ENCODE measurements around the gene FAM163B. TPM values are rescaled to one million over a fixed set of nuclear protein-coding genes. Genes with fewer than 3 reads are reported as not detected.
A peak's percentile ranks its signal among the peaks of the same experiment; 100 is the strongest.

Gene FAM163B
- total RNA-seq, 1 experiment from 2014 or later, result not detected

- H3K4me3 ChIP-seq (ENCODE audit: low read depth, low read length), result no peak overlapping the region
- peaks cover 11% of the 10 kb centered on the region for H3K9me3 Mint-ChIP-seq (ENCODE audit: unreplicated experiment)
- intact Hi-C loops (cut with micrococcal nuclease; ENCODE audit: unreplicated experiment), result no loop called here
- CTCF ChIA-PET, result no interaction called here
- POLR2A ChIA-PET, result no interaction called here
- no peaks in the 10 kb centered on the region for H3K27me3 ChIP-seq (replicated peaks; ENCODE audit: control insufficient read depth, insufficient read depth, low read length)
- no peaks in the 10 kb centered on the region for H3K36me3 Mint-ChIP-seq (ENCODE audit: insufficient read depth, unreplicated experiment)
- BruUV-seq (replicated peaks), result no TSS peak
- H3K4me1 ChIP-seq, result 0 out of 2 replicates have a peak, but pooled peaks cover 4% of the 10 kb centered on the region
- no peak overlapping the region for H3K27ac Mint-ChIP-seq (ENCODE audit: unreplicated experiment)
- H3K4me1 Mint-ChIP-seq (ENCODE audit: low read depth, unreplicated experiment), result peaks cover under 1% of the 10 kb centered on the region
- H3K27me3 Mint-ChIP-seq (ENCODE audit: insufficient read depth, unreplicated experiment), result no peaks in the 10 kb centered on the region
- TF ChIP-seq CTCF (IDR thresholded peaks at IDR 0.05; ENCODE audit: insufficient read depth in 1 of 2, low read depth in 1 of 2, low read length in 1 of 2, severe bottlenecking in 1 of 2, unreplicated experiment in 1 of 2), result peak; percentile 21 to 77
- peaks cover 6% of the 10 kb centered on the region; the same call in 1 of the 2 replicates for H3K9me3 ChIP-seq
- no peaks in the 10 kb centered on the region for H3K36me3 ChIP-seq (ENCODE audit: control insufficient read depth, insufficient read depth, low read length)
- no peak overlapping the region for H3K4me3 Mint-ChIP-seq (ENCODE audit: unreplicated experiment)
- peak in 1 of 2 experiments; percentile 45 for DNase-seq
These were observed 19.5 kb downstream of the FAM163B start for GRCh38 chr9:133589454-133590227.

- intact Hi-C loops (cut with micrococcal nuclease; ENCODE audit: unreplicated experiment), result no loop called here
- H3K27ac Mint-ChIP-seq (ENCODE audit: unreplicated experiment), result no peak overlapping the region
- TF ChIP-seq CTCF (IDR thresholded peaks at IDR 0.05; ENCODE audit: insufficient read depth in 1 of 2, low read depth in 1 of 2, low read length in 1 of 2, severe bottlenecking in 1 of 2, unreplicated experiment in 1 of 2), result no peak
- H3K4me1 Mint-ChIP-seq (ENCODE audit: low read depth, unreplicated experiment), result peaks cover 7% of the 10 kb centered on the region
- H3K9me3 ChIP-seq, result peaks cover 6% of the 10 kb centered on the region; the same call in 1 of the 2 replicates
- no peak overlapping the region for H3K4me3 Mint-ChIP-seq (ENCODE audit: unreplicated experiment)
- CTCF ChIA-PET, result no interaction called here
- no peak overlapping the region for H3K4me3 ChIP-seq (ENCODE audit: low read depth, low read length)
- H3K27me3 Mint-ChIP-seq (ENCODE audit: insufficient read depth, unreplicated experiment), result no peaks in the 10 kb centered on the region
- no peak for DNase-seq
- POLR2A ChIA-PET, result no interaction called here
- H3K36me3 Mint-ChIP-seq (ENCODE audit: insufficient read depth, unreplicated experiment), result no peaks in the 10 kb centered on the region
- BruUV-seq (replicated peaks), result no TSS peak
- peaks cover 11% of the 10 kb centered on the region for H3K9me3 Mint-ChIP-seq (ENCODE audit: unreplicated experiment)
- no peaks in the 10 kb centered on the region for H3K36me3 ChIP-seq (ENCODE audit: control insufficient read depth, insufficient read depth, low read length)
- peaks cover 10% of the 10 kb centered on the region; the same call in 1 of the 2 replicates for H3K4me1 ChIP-seq
- no peaks in the 10 kb centered on the region for H3K27me3 ChIP-seq (replicated peaks; ENCODE audit: control insufficient read depth, insufficient read depth, low read length)
These were observed 21.7 kb downstream of the FAM163B start for GRCh38 chr9:133587466-133587865.

GRCh38 chr9:133587051-133587450 is 22.1 kb downstream of the FAM163B start:
- POLR2A ChIA-PET, result no interaction called here
- Histone ChIP-seq H3K36me3 (ENCODE audit: control insufficient read depth, insufficient read depth, low read length) (no peaks in the 10 kb centered on the region), H3K9me3 (peaks cover 6% of the 10 kb centered on the region; the same call in 1 of the 2 replicates), H3K27me3 (replicated peaks; ENCODE audit: control insufficient read depth, insufficient read depth, low read length) (no peaks in the 10 kb centered on the region), H3K4me3 (ENCODE audit: low read depth, low read length) (no peak overlapping the region), H3K4me1 (peaks cover 10% of the 10 kb centered on the region; the same call in 1 of the 2 replicates)
- TF ChIP-seq CTCF (IDR thresholded peaks at IDR 0.05; ENCODE audit: insufficient read depth in 1 of 2, low read depth in 1 of 2, low read length in 1 of 2, severe bottlenecking in 1 of 2, unreplicated experiment in 1 of 2), result no peak
- H3K36me3 Mint-ChIP-seq (ENCODE audit: insufficient read depth, unreplicated experiment), result no peaks in the 10 kb centered on the region
- CTCF ChIA-PET, result no interaction called here
- H3K4me3 Mint-ChIP-seq (ENCODE audit: unreplicated experiment), result no peak overlapping the region
- intact Hi-C loops (cut with micrococcal nuclease; ENCODE audit: unreplicated experiment), result no loop called here
- no peak for DNase-seq
- H3K4me1 Mint-ChIP-seq (ENCODE audit: low read depth, unreplicated experiment), result peaks cover 7% of the 10 kb centered on the region
- H3K27ac Mint-ChIP-seq (ENCODE audit: unreplicated experiment), result no peak overlapping the region
- H3K27me3 Mint-ChIP-seq (ENCODE audit: insufficient read depth, unreplicated experiment), result no peaks in the 10 kb centered on the region
- no TSS peak for BruUV-seq (replicated peaks)
- H3K9me3 Mint-ChIP-seq (ENCODE audit: unreplicated experiment), result peaks cover 11% of the 10 kb centered on the region
